GM23248 (cell line): ENCODE data around the gene CRACR2A.

Experiments
- EZH2 ChIP-seq: fragments of 200-600 bp; sonication (generic); IDR thresholded peaks from 2 replicates; pipeline ENCODE4 v1.6.1; 2018; ENCODE audit warnings: antibody characterized with exemption, mild to moderate bottlenecking; ENCODE audit not compliant: insufficient read depth, poor library complexity, severe bottlenecking
- EZH2phosphoT487 ChIP-seq: fragments of 200-600 bp; sonication (generic); IDR thresholded peaks from 2 replicates; pipeline ENCODE4 v1.6.1; 2018; ENCODE audit warnings: antibody characterized with exemption, moderate library complexity, mild to moderate bottlenecking, low read depth; ENCODE audit not compliant: insufficient read depth

- TF ChIP-seq EZH2phosphoT487 (no peak), EZH2 (no peak)
Measured at GRCh38 chr12:3759878-3760277, 7.0 kb upstream of the CRACR2A start.
